HepG2 (cell line): ENCODE results near the gene SUSD4. TPM values are rescaled to one million over a fixed set of nuclear protein-coding genes. Genes with fewer than 3 reads are reported as not detected.
A peak's percentile ranks its signal among the peaks of the same experiment; 100 is the strongest.

Experiments
- ATAC-seq: fragments of 200-7000 bp; cut with Tn5 transposase; 3 replicates; pipeline ENCODE4 v1.9.1; 2020; ENCODE audit warnings: mild to moderate bottlenecking, moderate library complexity
- BruUV-seq: library from RNA; stranded (reverse); fragments of 400-500 nt; replicated peaks from 2 replicates; lab custom pipeline; 2021; lab: Mats Ljungman, UMichigan
- CTCF ChIA-PET: fragments of 300-600 bp; formaldehyde crosslinking; extraction: SDS; loops from one replicate; lab custom pipeline; 2021; ENCODE audit warnings: low total read pairs, inconsistent platforms, low intra/inter-chr PET ratio; lab: Yijun Ruan, JAX
- POLR2A ChIA-PET: fragments of 350-600 bp; sonication (Branson Sonifier 250); formaldehyde crosslinking; loops from one replicate; lab custom pipeline; 2020; ENCODE audit warnings: antibody characterized with exemption, inconsistent platforms; lab: Yijun Ruan, JAX
- DNase-seq: peaks from one replicate; pipeline ENCODE4 v3.0.0-alpha.2; 2015; ENCODE audit warnings: low spot score
- FAIRE-seq: peaks from 3 replicates; lab custom pipeline; 2011; peaks lifted over from hg19 to GRCh38; lab: Jason Lieb, UNC
- H2AFZ ChIP-seq: one replicate; pipeline ENCODE4 v1.6.1; 2011; ENCODE audit warnings: low read length, inconsistent platforms
- H3K27ac ChIP-seq: fragments of 300-600 bp; 3 replicates; pipeline ENCODE4 v1.8.0; 2011; ENCODE audit warnings: mixed run types, mild to moderate bottlenecking, mixed read lengths, low read length, inconsistent platforms; ENCODE audit not compliant: insufficient read depth; ENCODE audit errors: extremely low read length
- H3K27me3 ChIP-seq, 2 experiments: fragments of 200-600 bp in 1 of 2; 2 replicates in 1 of 2; 3 replicates in 1 of 2; pipeline versions ENCODE4 v1.6.0 to v1.8.0; 2011; ENCODE audit warnings: low read length in 2 of 2, mild to moderate bottlenecking in 2 of 2, moderate library complexity in 2 of 2, inconsistent platforms in 1 of 2; ENCODE audit not compliant: insufficient read depth in 2 of 2, control insufficient read depth in 1 of 2
- H3K36me3 ChIP-seq, 2 experiments: fragments of 200-600 bp in 1 of 2; replicated peaks in 1 of 2; 2 replicates in 1 of 2; 3 replicates in 1 of 2; pipeline versions ENCODE4 v1.5.1 to v1.8.0; 2011; ENCODE audit warnings: low read length in 2 of 2, inconsistent platforms in 1 of 2; ENCODE audit not compliant: insufficient read depth in 2 of 2, control insufficient read depth in 1 of 2
- H3K4me1 ChIP-seq: 2 replicates; pipeline ENCODE4 v1.5.1; 2012; ENCODE audit warnings: low read length, inconsistent platforms; ENCODE audit not compliant: insufficient read depth
- H3K4me2 ChIP-seq: 2 replicates; pipeline ENCODE4 v1.6.0; 2011; ENCODE audit warnings: low read depth, low read length, inconsistent platforms
- H3K4me3 ChIP-seq, 3 experiments: fragments of 200-600 bp in 1 of 3; sonication (generic), shearing (Covaris generic) in 1 of 3; replicated peaks in 1 of 3; 2 replicates each; pipeline ENCODE4 v1.5.1; 2011 to 2016; ENCODE audit warnings: low read length in 3 of 3, inconsistent platforms in 2 of 3, low read depth in 2 of 3, mild to moderate bottlenecking in 2 of 3, control low read depth in 1 of 3, mixed read lengths in 1 of 3; ENCODE audit not compliant: insufficient read depth in 1 of 3
- H3K79me2 ChIP-seq: one replicate; pipeline ENCODE4 v1.6.1; 2011; ENCODE audit warnings: low read length, inconsistent platforms; ENCODE audit not compliant: insufficient read depth
- H3K9ac ChIP-seq: 2 replicates; pipeline ENCODE4 v1.6.0; 2011; ENCODE audit warnings: mild to moderate bottlenecking, low read depth, low read length, inconsistent platforms; ENCODE audit not compliant: insufficient read depth
- H3K9me3 ChIP-seq: 2 replicates; pipeline ENCODE4 v1.5.1; 2012; ENCODE audit warnings: mild to moderate bottlenecking, low read length
- H4K20me1 ChIP-seq: 2 replicates; pipeline ENCODE4 v1.6.0; 2011; ENCODE audit warnings: inconsistent platforms, mild to moderate bottlenecking, low read length, moderate library complexity; ENCODE audit not compliant: insufficient read depth
- CREB1 ChIP-seq, 2 experiments: fragments of 450-650 bp in 1 of 2; IDR thresholded peaks; 2 replicates each; pipeline ENCODE4 v1.6.1; 2016 to 2017; ENCODE audit warnings: control low read depth in 1 of 2, mild to moderate bottlenecking in 1 of 2, missing compliant biosample characterization in 1 of 2, missing genetic modification characterization in 1 of 2
- ESRRA ChIP-seq: sonication (generic); formaldehyde crosslinking; IDR thresholded peaks from 2 replicates; pipeline ENCODE4 v1.5.1; 2020; ENCODE audit warnings: mild to moderate bottlenecking, low read depth, missing genetic modification reagents
- EZH2 ChIP-seq: conservative IDR thresholded peaks from 2 replicates; pipeline ENCODE4 v1.6.1; 2012; ENCODE audit warnings: mild to moderate bottlenecking, low read depth, low read length, moderate library complexity
- HNF4A ChIP-seq: sonication (generic); formaldehyde crosslinking; IDR thresholded peaks from 2 replicates; pipeline ENCODE4 v1.4.0; 2020; ENCODE audit warnings: missing genetic modification reagents
- MAFF ChIP-seq: IDR thresholded peaks from 2 replicates; pipeline ENCODE4 v1.6.1; 2011; ENCODE audit warnings: low read depth, low read length, improper control_type of control experiment
- PAWR ChIP-seq: sonication (generic); formaldehyde crosslinking; IDR thresholded peaks from 2 replicates; pipeline ENCODE4 v1.4.0; 2020; ENCODE audit warnings: missing genetic modification reagents, mild to moderate bottlenecking, borderline replicate concordance
- RERE ChIP-seq: IDR thresholded peaks from 2 replicates; pipeline ENCODE4 v1.6.1; 2016; ENCODE audit warnings: low read depth, missing genetic modification reagents, missing compliant biosample characterization
- SNRNP70 ChIP-seq: fragments of 200-400 bp; formaldehyde crosslinking; IDR thresholded peaks from 2 replicates; pipeline ENCODE4 v1.6.1; 2017; ENCODE audit warnings: mild to moderate bottlenecking, low read depth, low read length, moderate library complexity
- ZNF354B ChIP-seq: sonication (generic); formaldehyde crosslinking; IDR thresholded peaks from 2 replicates; pipeline ENCODE4 v1.8.0; 2022; ENCODE audit warnings: mild to moderate bottlenecking, missing genetic modification reagents
- ZNF609 ChIP-seq: sonication (generic); formaldehyde crosslinking; IDR thresholded peaks from 2 replicates; pipeline ENCODE4 v1.4.0; 2020; ENCODE audit warnings: mild to moderate bottlenecking, missing genetic modification reagents, borderline replicate concordance
- ZNF768 ChIP-seq: sonication (generic); formaldehyde crosslinking; IDR thresholded peaks from 2 replicates; pipeline ENCODE4 v1.4.0; 2020; ENCODE audit warnings: missing genetic modification reagents
- WGBS: methylation state at CpG from one replicate; pipeline ENCODE4 v1.1.6; 2017; ENCODE audit warnings: low lambda C conversion rate; 5-methylcytosine and 5-hydroxymethylcytosine counted together
- in situ Hi-C: cut with HindIII; loops from 2 replicates; pipeline ENCODE4 v1.10.0; 2017; ENCODE audit warnings: low pct_unique_long_range_greater_than_20kb; ENCODE audit not compliant: extremely low pct_ligation_motif_present
- intact Hi-C: fragments of 100-400 bp; cut with micrococcal nuclease; formaldehyde crosslinking; loops from one replicate; pipeline ENCODE4 v1.10.0; 2022; ENCODE audit not compliant: unreplicated experiment
- polyA plus RNA-seq, 8 experiments: library from polyadenylated mRNA; depleted of rRNA in 3 of 8; stranded (reverse) in 7 of 8; unstranded in 1 of 8; fragments of >200 nt; fragmentation: Illumina TruSeq in 4 of 8; extraction: Trizol in 4 of 8; gene quantifications; 2 replicates each; pipeline versions ENCODE4 v1.2.1 to v1.2.3, GENCODE V29; 2011 to 2016; ENCODE audit warnings: low read depth in 4 of 8, missing spikeins in 1 of 8, mixed read lengths in 1 of 8; ENCODE audit not compliant: insufficient read depth in 1 of 8
- total RNA-seq, 5 experiments: library from RNA; depleted of rRNA; stranded (reverse); fragments of >200 nt; fragmentation: Illumina TruSeq; extraction: Trizol; gene quantifications; 2 replicates each; pipeline ENCODE4 v1.2.3, GENCODE V29; 2016; ENCODE audit warnings: low read depth in 1 of 5

SUSD4 gene
- total and polyA plus RNA-seq, 2 of the 13 experiments (the other 11 are each of a cell fraction or from before 2014, with no cell fraction given) = not detected

- TF ChIP-seq RERE = no peak
Measured at GRCh38 chr1:223364685-223365382, 858 bp upstream of the SUSD4 start (continued).

DNA sequence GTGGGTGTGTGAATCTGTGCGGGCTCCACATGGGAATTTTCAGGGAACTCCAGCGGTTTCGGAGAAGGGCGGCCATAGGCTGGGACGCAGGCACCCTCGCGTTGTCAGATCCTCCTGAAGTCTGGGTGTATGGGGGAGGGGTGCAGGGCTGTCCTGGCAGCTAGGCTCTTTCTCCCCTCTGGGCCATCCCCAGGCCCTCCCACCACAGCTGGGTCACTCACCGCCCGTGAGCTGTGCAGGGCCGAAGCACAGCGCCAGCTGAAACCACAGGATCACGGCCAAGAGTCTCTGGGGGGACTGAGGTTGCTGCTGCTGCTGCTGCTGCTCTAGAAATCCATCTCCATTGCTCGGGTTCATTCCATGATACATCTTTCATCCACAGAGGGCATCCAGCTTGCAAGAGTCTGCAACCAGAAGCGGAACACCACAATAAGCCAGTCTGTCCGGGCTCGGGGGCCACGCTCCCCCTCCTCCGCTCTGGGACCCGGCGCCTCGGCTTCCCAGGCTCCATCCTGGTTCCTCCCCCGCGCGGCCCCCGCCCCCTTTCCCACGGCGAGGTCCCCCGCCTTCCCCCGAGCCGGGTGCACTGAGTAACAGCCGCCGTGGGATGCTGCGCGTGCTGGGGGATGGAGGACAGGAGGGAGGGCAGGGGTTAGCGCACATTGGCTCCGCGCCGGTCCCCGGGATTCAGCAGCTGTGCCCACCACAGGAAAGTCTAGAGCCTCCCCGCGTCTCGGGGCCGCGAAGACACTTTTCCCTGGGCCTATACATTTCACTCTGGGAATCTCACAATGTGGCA lies 720 bp downstream of the SUSD4 start:
- ChIA-PET POLR2A (no interaction called here), CTCF (no interaction called here)
- peak; percentile 59 for ATAC-seq
- no peak for DNase-seq
- no peaks in the 10 kb centered on the region for H3K79me2 ChIP-seq
- no peak overlapping the region for H2AFZ ChIP-seq
- peak overlapping the region; percentile 40 to 64 (median 43); a peak in 4 of 6 replicates for H3K4me3 ChIP-seq
- H4K20me1 ChIP-seq = no peaks in the 10 kb centered on the region
- FAIRE-seq = no peak
- in situ Hi-C loops (no loop called here), intact Hi-C loops (no loop called here)
- no peak overlapping the region for H3K9ac ChIP-seq
- no peaks in the 10 kb centered on the region for H3K36me3 ChIP-seq
- no peaks in the 10 kb centered on the region for H3K9me3 ChIP-seq
- no peak overlapping the region for H3K27ac ChIP-seq
- peaks cover 4 to 38% of the 10 kb centered on the region in 2 experiments; a peak in 4 of 5 replicates for H3K27me3 ChIP-seq
- BruUV-seq = no TSS peak
- WGBS = 3% methylated on average over 5 of the region's 44 CpGs
- H3K4me2 ChIP-seq = peak overlapping the region; percentile 67
- no peaks in the 10 kb centered on the region for H3K4me1 ChIP-seq
- TF ChIP-seq ZNF354B = no peak
- no peak for TF ChIP-seq MAFF
- TF ChIP-seq EZH2 = no peak
- no peak for TF ChIP-seq HNF4A (CRISPR knock-in tag)
- TF ChIP-seq ESRRA (CRISPR knock-in tag) = no peak
- no peak for TF ChIP-seq CREB1 (IDR thresholded peaks at IDR 0.05)
- TF ChIP-seq CREB1 (CRISPR knock-in tag; IDR thresholded peaks at IDR 0.05) = no peak
- TF ChIP-seq ZNF768 (CRISPR knock-in tag) = no peak
- TF ChIP-seq ZNF609 (CRISPR knock-in tag) = no peak
- TF ChIP-seq SNRNP70 = no peak
- TF ChIP-seq PAWR = no peak
